ENCODE data around the gene LIN37.

LIN37 gene

DNA sequence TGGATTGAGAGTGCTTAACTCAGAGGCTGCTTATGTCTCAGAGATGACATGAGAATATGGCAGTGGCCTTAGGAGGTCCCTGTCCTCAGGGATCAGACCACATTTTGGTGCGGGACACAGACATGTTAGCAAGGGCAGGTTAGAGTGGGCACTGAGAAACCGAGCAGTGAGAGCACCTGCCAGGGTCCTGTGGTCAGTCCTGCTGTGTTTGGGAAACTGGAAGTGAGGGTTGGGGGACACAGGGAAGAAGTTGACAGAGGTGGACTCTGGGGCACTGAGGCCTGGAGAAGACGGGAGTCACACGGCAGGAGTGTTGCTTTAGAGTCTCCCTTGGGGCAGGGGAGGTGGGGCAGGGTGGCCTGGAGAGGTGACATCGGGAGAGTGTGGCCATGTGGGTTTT lies 13.5 kb upstream of the LIN37 start:
- no peak for DNase-seq (ENCODE audit: low spot score)

DNA sequence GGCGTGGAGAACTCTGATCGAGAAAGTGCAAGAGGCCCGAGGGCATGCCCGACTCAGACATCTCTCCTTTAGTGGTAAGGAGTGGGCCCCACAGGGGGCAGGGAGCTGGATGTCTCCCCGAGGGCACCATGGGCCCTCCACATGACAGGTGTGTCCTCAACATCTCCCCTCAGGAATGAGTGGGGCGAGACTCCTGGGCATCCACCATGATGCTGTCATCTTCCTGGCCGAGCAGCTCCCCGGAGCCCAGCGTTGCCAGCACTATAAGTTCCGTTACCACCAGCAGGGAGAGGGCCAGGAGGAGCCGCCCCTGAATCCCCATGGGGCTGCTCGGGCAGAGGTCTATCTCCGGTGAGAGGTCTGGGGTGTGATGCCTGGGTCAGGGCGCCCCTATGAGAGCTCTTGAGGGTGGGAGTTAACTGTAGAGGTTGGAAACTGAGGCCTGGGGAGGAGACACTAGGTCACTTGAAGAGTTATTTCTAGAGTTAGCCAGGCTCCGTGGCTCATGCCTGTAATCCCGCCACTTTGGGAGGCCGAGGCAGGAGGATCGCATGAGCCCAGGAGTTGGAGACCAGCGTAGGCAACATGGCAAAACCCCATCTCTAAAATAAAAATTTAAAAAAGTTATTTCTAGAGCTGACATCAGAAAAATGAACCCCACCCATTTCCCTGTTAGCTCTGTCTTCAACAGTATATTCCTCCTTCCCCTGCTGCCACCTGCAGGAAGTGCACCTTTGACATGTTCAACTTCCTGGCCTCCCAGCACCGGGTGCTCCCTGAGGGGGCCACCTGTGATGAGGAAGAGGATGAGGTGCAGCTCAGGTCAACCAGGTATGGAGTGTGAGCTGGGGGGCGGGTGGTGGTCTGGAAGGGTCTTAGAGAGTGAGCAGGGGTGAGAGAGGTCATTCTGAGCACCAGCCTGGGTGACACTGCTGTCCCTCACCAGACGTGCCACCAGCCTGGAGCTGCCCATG lies 11.2 kb upstream of the LIN37 start:
- no peak for DNase-seq (ENCODE audit: low spot score)

DNA sequence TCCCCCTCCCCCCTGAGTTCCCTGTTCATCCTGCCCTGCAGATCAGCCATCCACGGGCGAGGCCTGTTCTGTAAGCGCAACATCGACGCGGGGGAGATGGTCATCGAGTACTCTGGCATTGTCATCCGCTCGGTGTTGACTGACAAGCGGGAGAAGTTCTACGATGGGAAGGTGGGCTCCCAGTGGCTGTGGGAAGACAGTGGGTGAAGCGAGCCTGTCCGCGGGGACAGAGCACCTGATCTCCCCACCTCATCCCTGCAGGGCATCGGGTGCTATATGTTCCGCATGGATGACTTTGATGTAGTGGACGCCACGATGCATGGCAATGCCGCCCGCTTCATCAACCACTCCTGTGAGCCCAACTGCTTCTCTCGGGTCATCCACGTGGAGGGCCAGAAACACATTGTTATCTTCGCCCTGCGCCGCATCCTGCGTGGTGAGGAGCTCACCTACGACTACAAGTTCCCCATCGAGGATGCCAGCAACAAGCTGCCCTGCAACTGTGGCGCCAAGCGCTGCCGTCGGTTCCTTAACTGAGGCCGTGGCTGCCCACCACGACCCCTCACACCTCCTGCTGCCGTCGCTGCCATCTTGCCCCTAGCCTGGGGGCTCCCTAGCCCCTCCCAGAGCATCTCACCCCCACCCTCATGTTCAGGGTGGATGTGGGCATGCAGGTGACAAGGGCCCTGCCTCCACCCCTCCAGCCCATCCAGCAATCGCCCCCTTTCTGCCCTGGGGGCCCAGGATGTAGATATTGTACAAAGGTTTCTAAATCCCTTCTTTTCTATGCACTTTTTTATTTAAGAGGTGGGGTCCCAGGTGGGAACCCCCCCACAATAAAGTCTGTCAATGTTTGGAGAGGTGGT lies 10.1 kb upstream of the LIN37 start:
- DNase-seq (ENCODE audit: low spot score): no peak

DNA sequence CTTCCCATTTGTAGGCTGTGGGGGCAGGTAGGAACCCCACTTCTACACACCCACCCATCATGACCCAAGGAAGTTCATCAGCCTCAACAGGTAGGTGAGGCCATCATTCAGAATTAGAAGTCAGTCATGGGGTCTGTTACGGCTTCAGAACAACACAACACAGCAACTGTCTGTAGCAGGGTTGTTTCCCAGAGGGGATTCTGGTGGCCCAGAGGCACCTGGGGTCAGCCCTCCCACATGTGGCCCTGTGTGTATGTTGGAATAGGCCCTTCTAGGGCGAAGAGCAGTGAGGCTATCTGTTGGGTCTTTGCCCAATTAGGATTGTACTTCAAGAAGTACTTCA lies 9.5 kb upstream of the LIN37 start:
- no peak for DNase-seq (ENCODE audit: low spot score)

DNA sequence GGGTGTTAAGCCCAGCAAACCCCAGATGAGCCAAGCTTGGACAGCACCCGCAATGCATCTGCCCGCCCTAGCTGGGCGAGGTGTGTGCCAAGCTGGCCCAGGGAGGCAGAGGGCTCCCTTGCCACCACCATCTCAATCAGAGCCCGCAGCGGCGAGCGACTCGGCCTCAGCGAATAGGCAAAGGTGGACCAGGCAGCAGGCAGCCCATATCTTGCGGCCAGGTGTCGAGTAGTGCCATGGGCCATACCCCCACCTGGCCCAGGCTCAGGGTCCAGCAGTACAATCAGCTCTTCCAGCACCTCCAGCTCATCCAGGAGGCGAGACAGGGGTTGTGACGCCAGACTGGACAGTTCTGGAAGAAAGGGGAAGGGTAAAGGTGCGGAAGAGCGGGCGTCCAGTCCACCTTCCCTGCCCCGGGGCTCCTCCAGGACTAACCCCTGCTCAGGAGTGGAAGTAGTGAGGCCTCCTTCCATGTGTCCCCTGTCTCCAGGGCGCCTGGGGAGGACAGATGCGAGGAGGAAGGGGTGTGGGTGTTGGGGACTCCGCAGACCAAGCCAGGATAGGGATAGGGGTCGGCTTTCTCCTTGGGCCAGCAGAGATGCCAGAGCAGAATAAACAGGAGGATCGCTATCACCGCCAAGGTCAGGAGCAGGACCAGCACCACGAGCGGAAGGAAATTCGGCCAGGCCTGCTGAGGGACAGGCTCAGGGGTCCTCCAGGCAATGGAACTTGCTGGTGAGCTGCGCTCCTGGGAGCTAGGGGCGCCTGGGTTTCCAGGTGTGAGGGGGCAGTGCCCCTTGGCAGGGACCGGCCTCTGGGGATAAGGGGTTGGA lies 8.9 kb upstream of the LIN37 start:
- DNase-seq (ENCODE audit: low spot score): no peak

DNA sequence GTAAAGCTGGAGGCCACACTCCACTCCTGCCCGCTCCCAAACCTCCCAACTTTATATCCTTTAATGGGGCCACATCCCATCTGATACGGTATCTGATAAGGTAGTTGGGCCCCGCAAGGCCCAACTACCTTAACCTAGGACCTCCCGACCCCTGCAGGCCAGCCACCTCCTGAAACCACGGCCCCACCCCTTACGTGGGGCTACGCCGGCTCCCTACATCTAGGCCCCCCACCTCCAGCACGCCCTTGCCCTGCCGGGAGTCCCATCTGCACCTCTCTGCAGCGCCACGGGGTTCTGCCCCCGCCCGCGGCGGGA lies 8.3 kb upstream of the LIN37 start:
- DNase-seq (ENCODE audit: low spot score): no peak

DNA sequence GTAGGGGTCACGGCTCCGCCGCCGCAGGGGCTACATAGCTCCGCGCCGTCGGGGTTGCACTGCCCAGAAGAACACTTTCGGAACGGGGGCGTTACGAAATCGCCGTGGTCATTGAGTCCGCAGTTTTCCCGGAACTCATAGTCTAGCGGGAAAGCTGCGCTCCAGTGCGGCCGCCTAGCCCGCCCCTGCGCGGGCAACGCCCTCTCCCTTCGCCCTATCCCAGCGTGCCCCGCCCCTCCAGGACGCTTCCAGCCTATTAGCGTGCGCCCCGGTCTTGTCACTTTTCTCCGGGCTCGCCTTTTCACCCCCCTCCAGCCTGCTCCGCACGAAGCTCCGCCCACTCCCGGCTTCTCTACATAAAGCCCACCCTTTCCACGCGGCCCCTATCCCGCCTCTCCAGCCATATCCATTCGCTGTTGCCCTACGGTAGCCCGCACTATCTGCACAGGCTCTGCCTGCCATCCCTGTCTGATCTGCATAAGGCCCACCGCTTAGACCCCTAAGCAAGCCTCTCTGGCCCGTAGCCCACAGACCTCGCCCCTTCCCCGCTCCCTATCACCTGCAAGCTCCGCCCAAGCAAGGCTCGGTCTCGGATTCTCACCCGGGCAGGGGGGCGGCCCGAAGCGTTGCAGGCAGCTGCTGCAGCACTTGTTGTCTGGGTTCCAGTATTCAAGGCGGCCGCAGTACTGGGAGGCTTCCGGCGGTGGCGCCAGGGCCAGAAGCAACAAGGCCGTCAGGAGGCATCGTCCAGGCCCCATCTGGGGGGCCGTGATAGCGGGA lies 7.8 kb upstream of the LIN37 start:
- peak; percentile 97 for DNase-seq (ENCODE audit: low spot score)

DNA sequence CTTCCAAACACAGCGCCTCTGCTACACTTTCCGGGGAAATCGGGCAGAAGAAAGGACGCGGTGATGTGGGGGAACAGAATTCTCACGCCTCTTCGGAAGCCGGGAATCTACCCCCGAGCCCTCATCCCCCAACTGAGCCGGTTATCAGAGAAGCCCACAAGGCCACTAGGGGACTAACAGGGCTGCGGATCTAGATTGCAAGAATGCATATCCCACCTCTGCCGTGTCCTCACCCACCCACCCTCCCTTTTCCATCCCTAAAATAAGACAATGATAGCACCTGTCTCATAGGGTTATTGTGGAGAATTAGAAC lies 7.2 kb upstream of the LIN37 start:
- DNase-seq (ENCODE audit: low spot score): no peak

DNA sequence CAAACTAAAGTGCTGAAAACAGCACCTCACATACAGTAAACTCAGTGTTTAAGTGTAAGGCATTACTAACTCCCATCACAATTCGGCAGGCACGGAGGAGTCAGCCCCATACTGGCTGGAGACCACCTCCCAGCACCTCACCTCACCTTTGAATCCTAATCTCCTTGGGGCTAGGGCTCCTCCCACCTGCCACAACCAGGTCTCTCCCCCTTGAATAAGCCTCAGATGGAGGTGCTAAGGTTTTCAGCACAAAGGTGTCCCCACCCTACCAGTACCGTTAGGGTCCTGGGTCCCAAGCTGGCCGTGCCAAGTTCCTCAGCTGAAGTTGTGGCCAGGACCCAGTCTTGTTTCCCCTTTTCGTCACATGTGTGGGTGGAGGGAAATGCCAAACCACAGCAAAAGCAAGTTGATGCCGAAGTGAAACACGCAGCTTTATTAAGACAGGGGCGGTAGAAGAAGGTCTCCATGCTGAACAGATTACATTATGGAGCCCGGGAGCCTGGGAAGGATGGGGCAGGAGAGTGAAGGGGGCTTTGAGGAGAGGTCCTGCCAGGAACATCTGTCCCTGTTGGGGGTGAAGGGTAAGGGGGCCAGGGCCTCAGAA lies 6.2 kb upstream of the LIN37 start, which contains the start of gene IGFLR1:
TSS of gene IGFLR1 (minus strand) at position 332 of the 604 bp plus-strand sequence. CDS start 1,272 bp downstream, outside the sequence.
- no peak for DNase-seq (ENCODE audit: low spot score)

DNA sequence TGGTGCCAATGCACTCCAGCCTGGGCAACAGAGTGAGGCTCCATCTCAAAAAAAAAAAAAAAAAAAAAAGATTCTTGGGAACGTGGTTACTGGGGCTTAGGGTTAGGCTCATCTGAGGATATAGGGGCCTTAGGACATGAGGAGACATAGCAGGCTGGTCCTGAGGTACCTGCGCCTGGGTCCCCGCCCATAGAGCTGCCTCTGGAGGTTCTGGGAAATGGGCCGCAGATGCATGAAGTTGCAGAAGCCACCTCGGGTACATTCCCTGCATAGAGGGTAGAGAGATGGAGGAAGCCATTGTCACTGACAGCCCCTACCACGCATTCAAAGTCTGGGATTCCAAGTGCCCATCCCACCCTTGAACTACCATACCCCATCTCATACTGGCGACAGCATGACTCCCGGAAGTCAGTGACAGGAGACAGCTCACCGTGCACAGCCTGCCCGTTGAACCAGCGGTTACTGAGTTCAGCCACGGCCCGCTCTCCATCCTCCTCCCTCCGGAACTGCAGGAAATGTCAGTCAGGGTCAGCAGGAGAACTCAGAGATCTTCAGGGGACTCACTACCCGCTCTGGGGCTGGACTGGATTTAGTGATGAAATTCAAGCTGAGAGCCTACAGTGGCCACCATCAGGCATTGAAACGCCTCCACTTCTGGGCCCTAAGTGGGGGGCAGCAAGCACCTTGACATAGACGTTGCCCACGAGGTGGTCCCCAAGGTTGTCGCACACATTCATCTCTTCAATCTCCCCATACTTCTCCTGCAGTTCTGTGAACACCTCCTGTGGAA lies 4.5 kb upstream of the LIN37 start:
- no peak for DNase-seq (ENCODE audit: low spot score)

DNA sequence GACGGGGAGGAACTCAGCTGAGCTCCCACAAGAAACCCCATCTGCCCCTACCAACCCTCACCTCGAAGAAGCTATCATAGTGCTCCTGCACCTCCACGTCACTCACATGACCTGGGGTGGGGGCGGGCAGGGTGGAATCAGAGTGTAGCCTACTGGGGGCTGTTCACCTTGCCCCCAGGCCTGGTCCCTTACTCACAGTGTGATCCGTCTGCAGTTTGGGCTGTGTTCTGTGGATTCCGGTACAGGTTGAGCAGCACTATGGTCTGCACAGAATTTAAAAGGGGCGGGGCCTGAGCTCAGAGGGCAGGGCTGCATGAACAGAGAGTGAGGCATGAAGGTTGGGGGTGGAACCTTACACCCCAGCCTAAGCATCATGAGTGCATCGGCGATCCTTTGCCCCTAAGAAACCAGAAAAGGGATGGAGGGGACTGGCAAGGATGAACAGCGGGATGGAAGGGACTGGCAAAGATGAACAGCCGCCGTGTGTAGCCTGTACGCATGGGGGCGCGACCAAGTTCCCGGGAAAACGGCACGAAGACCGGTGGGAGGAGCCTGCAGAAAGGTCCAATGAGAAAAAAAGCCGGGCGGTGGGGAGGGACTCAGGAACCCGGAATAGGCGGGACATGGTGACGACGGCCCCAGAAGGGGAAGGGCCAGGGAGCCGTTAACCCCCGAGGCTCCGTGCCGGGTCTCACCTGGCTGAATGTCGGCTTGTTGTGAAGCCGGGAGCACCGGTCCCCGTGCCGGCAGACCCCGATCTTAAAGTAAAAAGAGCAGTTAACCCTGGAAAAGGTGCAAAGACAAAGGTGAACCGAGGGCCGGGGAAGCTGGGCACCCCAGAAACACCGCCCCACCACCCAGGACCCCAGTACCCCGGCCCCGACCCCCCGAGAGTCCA lies 3.7 kb upstream of the LIN37 start:
- DNase-seq (ENCODE audit: low spot score): peak; percentile 95

DNA sequence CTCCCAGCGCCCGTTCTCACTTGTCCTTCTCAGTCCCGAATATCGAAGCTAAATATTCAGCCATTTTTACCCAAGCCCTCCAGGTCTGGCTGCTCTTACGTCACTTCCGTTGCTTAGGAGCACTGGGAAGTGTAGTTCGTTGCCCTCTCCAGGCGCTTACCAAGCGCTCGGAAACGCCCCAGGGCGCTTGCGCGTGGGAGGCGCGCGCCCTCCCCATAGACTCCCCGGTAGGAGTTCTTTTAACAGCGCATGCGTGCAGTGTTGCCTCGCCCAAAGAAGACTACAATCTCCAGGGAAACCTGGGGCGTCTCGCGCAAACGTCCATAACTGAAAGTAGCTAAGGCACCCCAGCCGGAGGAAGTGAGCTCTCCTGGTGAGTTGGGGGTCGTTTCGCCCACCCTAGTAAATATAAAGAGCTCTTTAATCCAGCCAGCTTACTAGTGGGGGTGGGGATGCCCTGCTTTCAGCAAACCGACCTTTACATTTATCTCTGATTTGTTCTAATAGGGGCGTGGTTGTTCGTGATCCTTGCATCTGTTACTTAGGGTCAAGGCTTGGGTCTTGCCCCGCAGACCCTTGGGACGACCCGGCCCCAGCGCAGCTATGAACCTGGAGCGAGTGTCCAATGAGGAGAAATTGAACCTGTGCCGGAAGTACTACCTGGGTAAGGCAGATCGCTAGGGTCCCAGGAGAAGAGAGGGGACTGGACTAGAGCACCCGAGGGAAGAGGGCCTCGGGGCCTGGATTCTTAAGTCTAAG lies 2.9 kb upstream of the LIN37 start, which contains the start of the genes PSENEN and U2AF1L4:
TSS of gene PSENEN (plus strand) at position 324 of the 759 bp plus-strand sequence. CDS start at position 604, 280 bp downstream.
TSS of gene U2AF1L4 (minus strand) at position 91 of the 759 bp plus-strand sequence. CDS start at position 64, 27 bp downstream.
- DNase-seq (ENCODE audit: low spot score): peak; percentile 96

DNA sequence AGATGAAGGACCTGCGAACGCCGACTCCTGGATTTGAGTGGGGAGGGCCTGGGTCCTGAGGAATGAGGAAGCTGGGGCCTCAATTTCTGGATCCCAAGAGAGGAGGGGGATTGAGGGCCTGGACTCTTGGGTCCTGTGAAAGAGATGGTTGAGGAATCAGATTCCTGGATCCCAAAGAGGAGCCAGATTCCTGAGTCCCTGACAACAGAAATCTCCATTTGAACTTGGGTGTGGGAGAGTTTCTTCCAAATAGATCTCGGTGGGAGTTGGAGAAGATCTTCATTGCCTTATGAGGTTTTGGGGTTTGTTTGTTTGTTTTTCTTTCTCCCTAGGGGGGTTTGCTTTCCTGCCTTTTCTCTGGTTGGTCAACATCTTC lies 2.3 kb upstream of the LIN37 start:
- no peak for DNase-seq (ENCODE audit: low spot score)

DNA sequence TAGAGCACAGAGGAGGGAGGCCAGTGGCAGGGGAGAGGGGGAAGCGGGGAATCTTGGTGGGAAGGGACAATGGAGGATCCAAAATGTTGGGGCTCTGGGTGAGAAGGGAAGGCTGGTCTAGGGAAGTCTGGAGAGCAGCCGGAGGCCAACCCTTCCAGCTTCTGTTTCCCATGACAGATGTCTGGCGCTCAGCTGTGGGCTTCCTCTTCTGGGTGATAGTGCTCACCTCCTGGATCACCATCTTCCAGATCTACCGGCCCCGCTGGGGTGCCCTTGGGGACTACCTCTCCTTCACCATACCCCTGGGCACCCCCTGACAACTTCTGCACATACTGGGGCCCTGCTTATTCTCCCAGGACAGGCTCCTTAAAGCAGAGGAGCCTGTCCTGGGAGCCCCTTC lies 1.8 kb upstream of the LIN37 start:
- no peak for DNase-seq (ENCODE audit: low spot score)

DNA sequence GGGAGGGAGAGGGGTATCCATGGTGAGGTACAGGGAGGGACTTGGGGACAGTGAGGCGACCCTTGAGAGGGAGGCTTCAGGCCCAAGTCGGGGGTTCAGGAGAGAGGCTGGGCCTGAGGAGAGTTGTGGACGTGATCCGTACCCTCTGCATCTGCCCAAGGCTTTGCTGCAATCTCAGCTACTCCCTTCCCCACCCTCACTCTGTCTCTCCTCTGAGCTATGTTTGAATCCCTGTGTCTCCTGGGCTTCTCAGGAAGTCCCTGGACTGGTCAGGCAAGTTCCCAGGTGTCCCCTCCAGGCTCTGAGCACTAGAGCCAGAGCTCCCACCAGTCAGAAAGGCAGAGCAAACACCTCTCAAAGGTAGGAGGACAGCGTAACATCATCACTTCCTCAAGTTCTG lies 1.8 kb downstream of the LIN37 start:
- DNase-seq (ENCODE audit: low spot score): no peak

DNA sequence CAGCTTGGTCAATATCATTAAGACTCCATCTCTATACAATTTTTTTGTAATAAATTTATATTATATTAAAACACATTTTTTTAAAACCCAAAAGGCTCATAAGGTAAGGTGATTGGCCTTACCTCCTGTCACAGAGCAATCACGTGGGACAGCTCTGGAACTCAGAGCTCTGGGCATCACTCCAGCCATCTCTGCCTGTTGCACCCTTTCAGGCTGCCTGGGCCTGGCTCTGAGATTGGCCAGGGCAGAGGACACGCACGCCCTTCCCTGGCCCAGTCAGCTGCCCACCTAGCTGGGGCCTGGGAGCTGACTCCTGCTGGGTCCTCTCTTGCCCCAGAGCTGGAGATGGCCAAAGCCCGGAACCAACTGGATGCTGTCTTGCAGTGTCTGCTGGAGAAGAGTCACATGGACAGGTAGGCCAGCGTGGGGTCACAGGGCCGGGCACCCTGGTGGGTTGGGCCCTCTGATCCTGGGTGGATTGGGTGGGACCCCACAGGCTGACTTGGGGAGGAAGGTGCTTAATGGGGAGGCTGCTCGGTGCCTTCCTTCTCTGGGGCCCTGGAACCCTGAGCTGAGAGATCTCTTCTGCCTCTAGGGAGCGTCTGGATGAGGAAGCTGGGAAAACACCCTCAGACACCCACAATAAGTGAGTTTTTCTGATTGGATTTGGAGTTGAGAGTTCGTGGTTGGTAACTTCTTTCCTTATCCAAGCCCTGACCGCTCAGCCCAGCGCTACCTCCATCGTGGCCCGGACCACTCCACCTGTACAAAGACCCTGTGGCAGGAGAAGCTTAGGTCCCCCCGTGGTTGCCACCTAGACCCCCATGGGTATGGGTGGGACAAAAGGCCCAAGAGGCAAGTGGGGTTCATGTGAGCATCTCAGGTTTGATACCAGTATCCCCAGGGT lies 3.7 kb downstream of the LIN37 start:
- DNase-seq (ENCODE audit: low spot score): no peak

DNA sequence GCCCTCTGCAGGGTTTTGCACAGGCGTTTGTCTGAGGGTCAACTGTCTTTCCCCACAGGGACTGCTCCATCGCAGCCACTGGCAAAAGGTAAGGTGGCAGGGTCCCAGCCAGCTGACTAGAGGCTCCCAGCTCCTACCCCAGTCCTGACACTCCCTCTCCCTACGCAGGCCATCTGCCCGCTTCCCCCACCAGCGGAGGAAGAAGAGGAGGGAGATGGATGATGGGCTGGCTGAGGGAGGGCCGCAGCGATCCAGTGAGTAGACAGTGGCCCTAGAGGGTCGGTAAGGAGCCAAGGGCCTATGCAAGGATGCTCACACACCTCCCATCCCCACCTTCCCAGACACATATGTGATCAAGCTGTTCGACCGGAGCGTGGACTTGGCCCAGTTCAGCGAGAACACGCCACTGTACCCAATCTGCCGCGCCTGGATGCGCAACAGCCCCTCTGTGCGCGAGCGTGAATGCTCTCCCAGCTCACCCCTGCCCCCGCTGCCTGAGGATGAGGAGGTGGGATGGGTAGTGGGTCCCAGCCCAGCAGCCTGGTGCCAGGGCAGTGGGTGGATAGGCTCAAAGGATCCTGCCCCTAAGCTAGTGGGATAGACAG lies 4.5 kb downstream of the LIN37 start:
- no peak for DNase-seq (ENCODE audit: low spot score)

Data from ecto neural progenitor cell (in vitro differentiated cells).